ENCODE results near the gene PRAMEF25.
"Not testable (repeated sequence)": the region's sequence is repeated elsewhere in the genome, so short reads cannot be mapped to it uniquely, and the experiment has no call there.

Gene PRAMEF25

GRCh38 chr1:13070474-13070873 lies at the start of gene PRAMEF25:
PRAMEF25 (plus strand) TSS chr1:13070774; CDS start chr1:13073694, 2,920 bp downstream.
- not testable (repeated sequence) for H3K36me3 ChIP-seq (ENCODE audit: control insufficient read depth, insufficient read depth, low read length); H3K27ac ChIP-seq (ENCODE audit: low read depth, low read length); H3K4me3 ChIP-seq (ENCODE audit: low read length); H3K9ac ChIP-seq (ENCODE audit: low read length); H3K27me3 ChIP-seq (ENCODE audit: control insufficient read depth, insufficient read depth, low read length); H3K4me1 ChIP-seq (ENCODE audit: control insufficient read depth, insufficient read depth, low read length)

GRCh38 chr1:13056475-13056874 lies 14.1 kb upstream of the PRAMEF25 start, which contains the start of gene PRAMEF27:
PRAMEF27 (minus strand) TSS chr1:13056575; CDS start chr1:13053659, 2,916 bp downstream.
- H3K4me1 ChIP-seq (ENCODE audit: control insufficient read depth, insufficient read depth, low read length); H3K27me3 ChIP-seq (ENCODE audit: control insufficient read depth, insufficient read depth, low read length); H3K36me3 ChIP-seq (ENCODE audit: control insufficient read depth, insufficient read depth, low read length); H3K9ac ChIP-seq (ENCODE audit: low read length); H3K27ac ChIP-seq (ENCODE audit: low read depth, low read length); H3K4me3 ChIP-seq (ENCODE audit: low read length): not testable (repeated sequence)

- not testable (repeated sequence) for H3K27me3 ChIP-seq (ENCODE audit: control insufficient read depth, insufficient read depth, low read length); H3K36me3 ChIP-seq (ENCODE audit: control insufficient read depth, insufficient read depth, low read length); H3K4me1 ChIP-seq (ENCODE audit: control insufficient read depth, insufficient read depth, low read length); H3K9ac ChIP-seq (ENCODE audit: low read length); H3K4me3 ChIP-seq (ENCODE audit: low read length); H3K27ac ChIP-seq (ENCODE audit: low read depth, low read length)
Measured at GRCh38 chr1:13116754-13117153, 46.2 kb downstream of the PRAMEF25 start, which contains the start of gene HNRNPCL2. HNRNPCL2 (minus strand) TSS chr1:13116854; CDS start chr1:13116400, 454 bp downstream.

All from rectal smooth muscle tissue (tissue), 1 donor.